ENCODE measurements around the gene PLEKHM2.
A peak's percentile ranks its signal among the peaks of the same experiment; 100 is the strongest.

The PLEKHM2 gene

DNA sequence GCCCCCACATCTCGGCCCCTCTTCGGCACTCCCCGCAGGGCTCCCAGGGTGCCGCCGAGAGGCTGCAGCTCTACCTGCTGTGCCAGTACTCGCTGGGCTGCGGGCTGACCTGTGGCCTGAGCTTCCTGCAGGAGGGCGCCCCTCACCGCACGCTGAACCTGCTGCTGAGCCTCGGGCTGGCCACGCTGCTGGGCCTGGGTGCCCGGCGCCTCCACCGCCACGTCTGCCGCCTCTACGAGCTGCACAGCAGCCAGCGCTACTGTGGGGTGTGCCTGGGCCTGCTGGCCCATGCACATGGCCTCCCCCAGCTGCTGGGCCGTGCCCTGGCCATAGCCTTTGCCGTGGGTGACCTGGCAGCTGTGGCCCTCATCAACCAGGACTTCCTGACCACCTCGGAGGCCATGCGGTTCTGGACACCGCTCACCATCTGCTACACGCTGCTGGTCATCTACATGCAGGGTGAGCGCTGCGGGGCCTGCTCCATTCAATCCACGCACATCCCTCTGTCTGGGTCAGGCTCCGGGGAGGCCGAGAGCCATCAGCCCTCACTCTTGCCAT is 60.1 kb downstream of the PLEKHM2 start:
- DNase-seq = no peak

DNA sequence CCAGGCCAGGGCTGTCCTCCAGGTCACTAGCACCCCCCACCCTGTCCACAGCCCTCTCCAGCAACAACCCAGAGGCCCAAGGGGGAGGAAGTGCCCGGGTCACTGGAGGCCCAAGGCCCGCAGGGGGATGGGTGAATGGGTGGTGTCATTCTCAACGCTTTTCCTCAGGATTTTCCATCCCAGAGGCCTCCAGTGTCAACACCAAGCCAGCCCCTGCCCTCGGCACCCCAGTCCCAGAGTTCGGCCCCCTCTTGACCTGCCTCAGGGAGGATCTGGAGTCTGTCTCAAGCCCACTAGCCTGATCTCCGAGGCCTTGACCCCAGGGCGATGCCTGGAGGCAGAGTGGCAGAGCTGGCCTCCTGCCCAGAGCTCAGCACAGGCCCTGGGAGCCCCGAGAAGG is 63.3 kb downstream of the PLEKHM2 start:
- no peak for DNase-seq

DNA sequence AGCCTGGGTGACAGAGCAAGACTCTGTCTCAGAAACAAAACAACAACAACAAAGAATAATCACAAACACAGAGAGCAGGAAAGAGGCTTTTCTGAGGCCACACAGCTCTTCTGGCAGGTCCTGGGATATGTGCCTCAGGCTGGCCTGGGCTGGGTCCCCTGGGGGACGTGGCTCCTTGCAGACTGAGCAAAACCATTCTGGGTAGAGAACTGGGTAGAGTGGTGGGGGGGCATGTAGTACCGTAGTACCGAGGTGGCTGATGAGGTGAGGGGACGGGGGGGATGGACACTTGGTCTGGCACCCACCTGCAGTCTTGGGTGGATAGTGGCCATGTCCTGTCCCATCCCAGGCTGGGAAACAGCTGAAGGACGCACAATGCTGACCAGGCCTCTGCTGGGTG is 64.1 kb downstream of the PLEKHM2 start:
- DNase-seq = no peak

DNA sequence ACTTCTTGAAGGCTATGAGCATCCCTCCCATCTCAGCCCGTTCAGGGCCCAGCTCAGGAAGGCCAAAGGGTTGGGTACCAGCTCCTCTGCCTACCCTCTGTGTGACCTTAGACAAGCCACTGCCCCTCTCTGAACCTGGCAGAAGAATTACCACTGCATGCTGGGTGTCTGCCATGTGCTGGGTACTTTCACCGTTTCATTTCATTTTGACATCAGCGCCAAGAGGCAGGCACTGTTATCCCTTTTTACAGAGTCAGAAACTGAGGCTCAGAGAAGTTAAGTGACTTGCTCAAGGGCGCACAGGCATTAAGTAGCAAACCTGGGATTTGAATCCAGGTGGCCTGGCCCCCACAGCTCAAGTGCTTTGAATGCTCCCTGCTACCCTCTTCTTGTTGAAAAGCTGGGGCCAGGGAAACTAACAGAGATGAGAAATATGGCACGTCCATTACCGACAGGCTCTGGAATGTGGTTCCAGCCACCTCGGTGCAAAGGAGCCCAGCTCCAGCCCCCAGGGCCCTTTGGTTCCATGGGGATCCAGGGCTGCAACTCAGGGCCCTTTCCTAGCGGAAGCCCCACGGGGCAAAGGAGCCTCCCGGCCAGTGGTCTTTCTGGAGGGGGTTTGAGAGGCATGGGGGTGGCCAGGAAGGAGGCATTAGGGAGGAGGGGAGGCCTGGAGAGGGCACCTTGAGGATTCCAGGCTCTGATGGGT is 64.7 kb downstream of the PLEKHM2 start:
- DNase-seq = no peak

DNA sequence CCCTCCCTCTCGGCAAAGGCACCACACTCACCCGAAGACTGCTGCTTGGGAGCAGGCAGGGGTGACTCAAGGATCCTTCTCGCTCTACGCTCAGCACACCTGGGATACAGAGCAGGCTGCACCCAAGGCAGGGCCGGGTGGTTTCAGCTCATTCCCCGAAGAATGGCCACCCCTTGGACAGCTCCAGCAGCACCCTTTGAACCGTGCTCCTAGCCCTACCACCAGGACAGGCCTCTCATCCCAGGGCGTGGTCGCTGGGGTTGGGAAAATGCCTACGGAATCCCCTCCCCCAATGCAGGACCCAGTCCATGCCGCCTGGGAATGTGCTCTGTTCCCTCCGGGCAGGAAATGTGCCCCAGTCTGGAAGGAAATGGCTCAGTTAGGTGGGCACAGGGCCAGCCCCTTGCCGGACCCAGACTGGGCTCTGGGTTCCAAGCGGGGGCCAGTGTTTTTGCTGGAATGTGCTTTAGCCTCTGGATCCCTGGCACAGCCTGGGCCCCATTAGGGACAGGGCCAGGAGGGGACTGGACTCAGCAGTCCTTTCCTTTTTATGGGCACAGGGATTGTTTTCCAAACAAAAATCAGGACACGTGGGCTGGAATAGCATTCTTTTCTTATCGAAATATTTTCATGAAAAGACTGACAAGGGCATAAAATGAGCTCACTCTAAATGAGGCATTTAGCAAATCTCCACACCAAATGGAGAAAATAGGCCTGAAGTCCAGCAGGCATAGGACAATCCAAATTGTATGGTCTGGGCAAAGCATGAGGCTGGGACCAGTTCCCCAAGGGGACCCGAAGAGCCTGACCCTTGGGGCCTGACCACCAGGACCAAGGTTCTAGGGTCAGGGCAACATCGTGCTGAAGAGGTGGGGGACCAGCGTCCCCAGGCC is 65.5 kb downstream of the PLEKHM2 start:
- DNase-seq = no peak

DNA sequence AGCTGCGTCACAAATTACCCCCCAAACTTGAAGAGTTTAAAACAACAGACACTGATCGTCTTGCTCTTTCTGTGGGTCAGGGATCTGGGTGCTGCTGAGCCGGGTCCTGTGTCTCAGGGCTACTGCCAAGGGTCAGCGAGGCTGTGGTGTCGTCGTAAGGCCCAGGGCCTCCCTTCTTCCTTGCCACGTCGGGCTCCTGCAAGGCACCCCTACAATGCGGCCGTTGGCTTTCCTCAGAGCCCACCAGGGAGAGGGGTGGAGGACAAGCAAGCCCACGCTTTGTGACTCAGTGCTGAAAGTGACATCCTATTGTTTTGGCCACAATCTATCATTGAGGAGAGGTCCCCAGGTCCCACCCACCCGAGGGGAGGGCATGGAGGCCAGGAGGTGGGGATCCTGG is 66.8 kb downstream of the PLEKHM2 start:
- DNase-seq = no peak

DNA sequence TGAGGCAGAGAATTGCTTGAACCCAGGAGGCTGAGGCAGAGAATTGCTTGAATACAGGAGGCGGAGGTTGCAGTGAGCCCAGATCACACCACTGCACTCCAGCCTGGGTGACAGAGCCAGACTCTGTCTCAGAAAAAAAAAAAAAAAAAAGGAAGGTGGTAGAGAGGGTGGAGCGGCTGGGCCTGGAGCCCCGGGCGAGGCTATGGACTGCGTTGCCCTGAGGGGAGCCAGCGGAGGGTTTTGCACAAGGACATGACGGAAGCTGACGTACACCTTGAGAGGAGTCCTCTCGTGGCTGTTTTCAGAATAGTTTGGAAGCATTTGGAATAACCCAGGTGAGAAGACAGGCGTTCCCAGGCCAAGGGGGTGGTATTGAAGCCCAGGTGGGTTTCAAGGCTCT is 67.6 kb downstream of the PLEKHM2 start:
- DNase-seq = no peak

DNA sequence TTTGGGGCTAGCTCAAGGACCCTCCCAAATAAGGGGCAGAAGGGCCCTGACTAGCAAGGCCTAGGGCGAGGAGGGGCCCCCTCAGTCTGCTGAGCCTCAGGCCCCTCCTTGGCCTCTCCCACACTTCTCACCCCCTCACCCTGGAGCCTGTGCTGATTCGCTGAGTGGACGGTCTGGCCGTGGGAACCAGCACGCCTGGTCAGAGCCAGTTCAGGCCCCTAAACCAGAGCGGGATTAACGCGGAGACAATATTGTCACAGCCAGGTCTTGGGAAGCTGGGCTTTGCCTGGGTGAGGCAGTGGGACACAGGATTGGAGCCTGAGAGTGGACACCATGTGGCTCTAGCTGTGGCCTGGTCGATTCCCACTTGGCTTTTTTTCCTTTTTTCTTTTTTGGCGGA is 69.7 kb downstream of the PLEKHM2 start:
- DNase-seq = no peak

DNA sequence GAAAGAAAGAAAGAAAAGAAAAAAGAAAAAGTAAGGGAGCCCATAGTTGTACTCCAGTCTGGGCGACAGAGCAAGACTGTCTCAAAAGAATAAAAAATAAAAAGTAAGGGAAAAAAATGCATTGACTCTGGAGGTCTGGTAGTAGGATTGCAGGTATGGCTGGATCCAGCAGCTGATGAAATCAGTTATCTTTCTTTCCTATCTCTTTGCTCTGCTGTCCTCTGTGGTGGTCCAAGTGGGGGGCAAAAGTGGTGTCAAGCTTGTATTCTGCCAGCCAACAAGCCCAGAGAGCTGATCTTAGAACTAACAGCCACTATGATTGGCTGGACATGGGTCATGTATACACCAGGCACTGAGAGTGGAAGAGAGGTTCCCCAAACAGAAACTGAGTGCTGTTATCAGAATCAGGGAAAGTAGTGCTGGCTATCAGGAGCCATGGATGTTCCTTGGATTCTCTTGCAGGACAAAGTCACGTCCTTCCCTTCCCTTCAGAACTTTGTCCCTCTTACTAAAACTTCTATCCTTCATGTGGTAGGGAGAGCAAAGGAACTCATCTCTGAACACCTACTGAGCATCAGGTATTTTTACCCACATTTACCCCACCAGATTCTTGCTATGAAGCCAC is 71.0 kb downstream of the PLEKHM2 start:
- no peak for DNase-seq

DNA sequence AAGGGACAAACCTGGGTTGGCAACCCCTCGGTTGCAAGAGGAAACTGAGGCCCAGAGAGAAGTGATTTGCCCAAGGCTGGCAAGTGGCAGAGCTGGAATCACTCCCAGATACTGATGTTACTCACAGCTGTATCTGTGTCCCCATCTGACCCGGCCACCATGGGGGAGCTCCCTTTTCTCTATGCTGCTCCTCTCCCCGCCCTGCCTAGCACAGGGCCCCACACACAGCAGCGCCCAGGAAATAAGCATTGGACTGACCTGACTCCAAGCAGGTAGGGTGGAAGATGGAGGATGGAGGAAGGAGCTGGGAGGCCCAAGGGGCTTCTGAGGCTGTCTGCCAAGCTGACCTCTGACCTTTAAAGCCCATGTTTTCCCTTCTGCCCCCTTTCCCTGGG is 71.5 kb downstream of the PLEKHM2 start:
- DNase-seq = no peak

DNA sequence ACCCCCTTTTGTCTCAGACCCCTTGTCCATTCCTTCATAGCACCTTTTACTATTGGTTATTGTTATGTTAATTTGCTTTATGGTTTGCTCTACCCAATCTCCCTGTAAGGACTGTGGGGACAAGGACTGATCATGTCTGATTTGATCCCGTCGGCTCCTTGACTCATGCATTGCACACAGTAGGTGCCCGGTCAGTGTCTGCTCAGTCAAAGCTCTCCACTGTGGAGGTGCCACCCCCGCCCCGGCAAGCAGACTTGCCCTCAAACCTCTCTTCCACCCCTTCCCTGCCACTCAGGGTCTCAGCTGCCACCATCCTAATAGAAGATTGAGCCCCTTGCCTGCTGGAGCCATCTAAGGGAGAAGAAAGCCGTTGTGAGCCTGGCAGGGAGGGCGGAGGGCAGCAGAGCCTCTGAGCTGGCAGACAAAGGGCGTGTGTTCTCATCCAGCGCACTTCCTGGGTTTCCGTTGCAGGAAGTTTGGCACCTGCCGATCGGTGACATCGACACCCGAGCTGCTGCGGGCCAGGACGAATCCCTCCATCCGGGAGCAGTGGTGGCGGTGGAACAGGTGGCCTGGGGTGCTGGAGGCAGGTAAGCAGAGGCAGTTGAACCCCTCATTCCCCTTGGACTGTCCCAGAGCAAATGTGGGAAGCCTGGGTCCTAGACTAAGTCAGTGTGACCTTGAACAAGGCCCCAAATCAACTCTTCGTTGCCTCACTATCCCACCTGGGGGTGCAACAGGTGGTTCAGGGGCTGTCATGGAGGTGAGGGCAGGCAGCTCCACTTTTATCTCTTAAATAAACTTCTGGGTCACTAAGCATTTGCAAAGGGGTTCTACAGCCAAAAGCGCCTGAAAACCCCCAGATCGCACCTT is 72.3 kb downstream of the PLEKHM2 start:
- no peak for DNase-seq

DNA sequence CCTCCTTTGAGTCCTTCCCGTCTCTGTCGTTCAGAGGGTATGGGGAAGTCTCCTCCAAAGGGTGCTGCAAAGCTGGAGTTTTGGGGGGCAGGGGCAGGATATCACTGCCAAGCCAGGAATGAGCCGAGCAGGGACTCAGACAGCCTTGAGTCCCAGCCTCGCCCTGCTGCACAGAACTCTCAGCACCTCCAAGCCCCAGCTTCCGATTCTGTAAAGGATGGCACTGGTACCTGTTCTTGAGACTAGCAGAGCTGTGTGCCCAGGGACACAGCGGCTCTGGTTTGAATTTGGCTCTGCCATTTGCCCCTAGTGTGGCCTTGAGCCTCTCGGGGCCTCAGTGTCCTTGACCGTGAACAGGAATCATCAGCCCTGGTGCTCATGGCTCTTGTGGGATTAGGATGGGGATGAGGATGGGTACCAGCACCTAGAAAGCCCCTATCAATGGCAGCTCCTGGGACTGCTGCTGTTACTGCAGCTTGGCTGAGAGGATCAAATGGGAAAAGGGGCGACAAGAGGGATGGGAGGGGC is 73.0 kb downstream of the PLEKHM2 start:
- no peak for DNase-seq

DNA sequence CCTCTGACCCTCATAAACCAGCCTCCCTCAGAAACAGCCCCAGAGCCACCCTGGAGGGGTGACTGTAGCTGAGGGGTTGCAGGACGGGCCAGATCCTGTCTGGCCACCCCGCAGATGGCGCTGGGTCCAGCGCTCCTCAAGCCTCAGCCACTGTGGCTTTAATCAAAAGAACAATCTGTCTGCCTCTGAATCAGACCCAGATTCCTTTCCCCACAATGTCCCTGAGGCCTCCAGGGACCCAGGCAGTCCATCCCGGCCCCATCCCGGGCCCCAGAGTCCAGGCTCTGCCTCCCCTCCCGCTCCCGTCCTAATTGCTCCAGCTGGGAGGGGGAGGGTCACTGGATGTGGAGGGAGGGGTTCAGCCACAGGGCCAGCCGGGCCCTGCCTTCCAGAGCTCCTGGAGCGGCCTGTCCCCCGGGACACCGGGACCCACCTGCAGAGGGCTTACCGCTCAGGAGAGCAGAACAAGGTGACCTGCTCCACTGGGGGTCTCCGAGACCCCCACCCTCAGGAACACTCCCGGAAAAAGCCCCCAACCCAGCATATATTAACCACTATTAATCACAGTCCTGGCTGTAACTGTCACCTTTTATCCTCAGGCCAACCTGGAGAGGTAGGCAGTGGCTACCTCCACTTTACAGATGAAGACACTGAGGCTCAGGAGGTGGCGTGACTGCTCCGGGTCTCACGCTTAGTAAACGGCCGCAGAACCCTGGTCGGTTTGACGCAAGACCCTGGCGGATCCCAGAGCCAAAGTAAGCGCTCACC is 73.6 kb downstream of the PLEKHM2 start:
- no peak for DNase-seq

DNA sequence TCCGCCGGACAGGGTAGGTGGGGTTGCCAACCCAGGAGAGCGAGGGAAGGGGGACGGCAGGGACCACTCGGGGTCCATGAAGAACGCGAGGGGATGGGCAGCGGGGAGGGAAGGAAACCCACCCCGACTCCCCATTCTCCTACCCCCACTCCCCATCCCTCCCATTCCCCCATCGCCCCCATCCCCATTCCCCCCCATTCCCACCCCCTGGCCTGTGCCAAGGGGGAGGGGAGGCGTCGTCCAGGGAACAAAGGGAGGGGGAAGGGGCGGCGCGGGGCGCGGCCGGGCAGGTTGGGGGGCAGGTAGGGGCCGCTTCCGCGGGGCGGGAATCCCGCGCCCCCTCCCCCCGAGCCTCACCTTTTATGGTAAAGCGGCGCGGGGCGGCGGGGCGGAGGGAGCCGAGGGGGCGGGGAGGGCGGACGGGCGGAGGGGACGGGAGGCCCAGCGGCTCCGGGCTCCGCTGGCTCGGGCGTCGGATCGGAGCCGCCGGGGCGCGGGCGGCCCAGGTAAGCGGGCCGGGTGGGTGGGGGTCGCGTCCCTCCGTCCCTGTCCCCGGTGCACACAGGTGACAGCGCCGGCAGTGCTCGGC is 74.3 kb downstream of the PLEKHM2 start, which contains the start of gene FBLIM1:
TSS of gene FBLIM1 (plus strand) at position 453 of the 589 bp plus-strand sequence. CDS start 6,189 bp downstream, outside the sequence.
- DNase-seq = no peak

DNA sequence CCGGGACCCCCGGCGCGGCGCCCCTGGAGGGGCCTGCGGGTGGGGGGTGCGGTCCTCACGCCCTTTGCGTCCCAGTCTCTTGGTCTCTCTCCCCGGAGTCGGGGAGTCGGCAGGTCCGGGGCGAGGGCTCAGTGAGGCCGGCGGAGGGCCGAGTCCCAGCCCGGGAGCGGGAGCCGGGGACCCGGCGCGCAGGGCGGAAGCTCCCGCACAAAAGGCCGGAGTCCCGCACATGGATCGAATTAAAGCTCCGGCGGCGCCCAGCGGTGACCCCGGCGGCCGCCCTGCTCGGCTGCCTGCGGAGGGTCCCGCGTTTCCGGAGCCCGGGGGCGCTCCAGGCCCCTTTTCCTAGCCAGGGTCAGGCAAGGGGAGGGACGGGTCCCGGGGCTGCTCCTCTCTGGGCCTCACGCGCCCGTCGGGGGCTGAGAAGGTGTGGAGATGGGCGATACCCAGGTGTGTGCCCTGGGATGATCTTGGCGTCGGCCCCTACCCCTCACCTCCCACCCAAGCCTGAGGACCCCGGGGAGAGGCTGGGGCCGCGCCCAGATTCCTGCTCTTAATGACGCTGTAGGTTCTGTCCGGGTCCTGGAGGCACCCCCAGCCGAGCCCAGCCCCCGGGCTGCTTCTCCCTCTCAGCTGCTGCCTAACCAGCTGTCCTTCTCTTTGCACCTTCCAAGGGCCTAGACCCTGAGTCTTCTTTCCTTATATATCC is 75.0 kb downstream of the PLEKHM2 start:
- no peak for DNase-seq

DNA sequence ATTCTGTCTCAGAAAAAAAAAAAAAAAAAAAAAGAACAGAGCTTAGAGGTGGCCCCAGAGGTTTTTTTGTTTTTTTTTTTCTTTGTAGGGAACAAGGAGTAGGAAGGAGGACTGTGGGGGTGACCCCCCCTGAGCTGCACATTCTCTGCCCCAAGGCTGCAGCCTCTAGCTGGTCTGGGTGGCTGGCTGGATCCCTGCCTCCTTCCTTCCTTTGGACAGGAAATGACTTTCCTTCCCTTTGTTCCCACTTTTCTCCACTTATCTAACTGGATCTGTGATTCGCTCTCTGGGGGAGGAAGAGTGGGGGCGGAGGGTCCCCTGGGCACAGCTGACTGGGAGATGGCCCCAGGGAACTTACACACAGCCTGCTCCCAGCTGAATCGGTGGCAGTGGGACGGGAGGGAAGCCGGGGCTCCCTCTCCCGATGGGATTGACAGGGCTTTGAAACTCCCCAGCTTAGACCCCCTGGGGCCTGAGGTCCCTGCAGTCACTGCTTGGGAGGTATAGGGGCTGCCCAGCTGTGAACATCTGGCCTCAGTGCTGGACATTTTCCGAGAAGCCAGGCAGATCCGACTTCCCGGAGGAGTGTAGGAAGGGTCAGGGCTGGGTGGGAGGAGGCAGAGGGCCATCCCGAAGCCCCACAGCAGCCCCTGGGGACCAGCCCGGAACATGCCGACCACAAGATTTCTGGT is 76.5 kb downstream of the PLEKHM2 start:
- DNase-seq = no peak

DNA sequence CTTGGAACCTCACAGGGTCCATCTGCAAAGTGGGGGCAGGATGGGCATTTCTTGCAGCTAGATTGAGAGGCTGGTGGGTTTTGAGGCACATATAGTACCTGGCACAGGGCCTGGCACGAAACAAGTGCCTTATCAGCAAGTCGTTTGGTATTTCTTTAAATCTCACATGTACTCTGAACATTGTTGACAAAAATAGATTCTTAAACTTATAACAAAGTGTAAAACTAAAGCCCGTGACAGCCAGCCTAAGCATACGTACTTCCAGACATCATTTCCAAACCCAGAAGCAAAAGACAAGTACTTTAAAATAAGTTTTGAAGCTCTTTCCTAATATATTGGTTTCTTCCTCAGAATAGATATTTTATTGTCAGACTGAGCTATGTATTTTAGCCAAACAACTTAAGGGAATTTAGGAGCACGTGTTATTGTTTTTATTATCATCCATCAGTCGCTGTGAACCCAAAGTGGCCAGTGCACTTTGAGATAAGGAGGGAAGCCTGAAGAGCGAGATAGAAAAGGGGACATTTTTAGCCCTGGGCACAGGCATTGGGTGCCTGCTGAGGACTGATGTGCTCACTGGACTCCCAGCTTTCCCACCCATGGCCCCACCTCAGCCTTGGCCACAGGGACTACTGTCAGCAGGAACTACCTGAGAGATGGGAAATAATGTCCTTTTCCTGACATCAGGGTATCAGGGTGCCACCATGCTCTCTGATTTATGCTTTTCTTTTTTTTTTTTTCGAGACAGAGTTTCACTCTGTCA is 77.4 kb downstream of the PLEKHM2 start:
- peak; percentile 74 for DNase-seq

DNA sequence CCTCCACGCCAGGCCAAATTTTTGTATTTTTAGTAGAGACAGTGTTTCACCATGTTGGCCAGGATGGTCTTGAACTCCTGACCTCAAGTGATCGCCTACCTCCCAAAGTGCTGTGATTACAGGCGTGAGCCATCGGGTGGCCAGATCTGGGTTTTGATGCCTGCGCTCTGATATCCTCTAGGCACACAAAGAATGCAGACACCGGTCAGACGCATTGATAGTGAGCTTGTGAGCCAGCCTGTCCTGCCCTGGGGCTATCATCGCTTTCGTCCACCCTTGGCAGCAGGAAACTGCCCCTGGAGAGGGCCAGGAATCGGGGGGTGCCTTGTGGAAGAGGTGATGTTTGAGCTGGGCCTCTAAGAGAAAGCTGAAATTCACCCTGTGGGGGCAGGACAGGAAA is 78.4 kb downstream of the PLEKHM2 start:
- DNase-seq = no peak

DNA sequence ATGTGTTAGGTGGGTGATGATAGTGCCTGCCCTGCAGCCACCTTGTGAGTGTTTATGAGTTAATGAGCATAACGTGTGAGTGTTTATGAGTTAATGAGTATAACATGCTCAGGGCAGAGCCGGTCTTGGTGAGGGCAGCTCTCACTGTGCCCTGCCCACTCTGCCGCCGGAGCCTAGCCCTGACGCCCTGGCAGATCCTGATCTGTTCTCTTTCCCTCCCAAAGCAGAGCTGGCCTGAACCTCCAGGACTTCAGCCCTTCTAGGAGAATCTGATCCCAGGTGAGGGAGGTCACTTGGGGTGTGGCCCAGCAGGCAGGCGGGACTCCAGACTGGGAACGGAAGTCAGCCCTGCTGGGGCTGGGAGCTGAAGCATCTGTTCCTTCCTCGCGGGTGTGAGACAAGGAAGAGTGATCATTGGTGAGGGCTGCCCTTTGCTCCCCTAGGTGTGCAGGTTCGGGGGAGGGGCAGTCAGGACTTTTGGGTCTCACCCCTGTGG is 80.2 kb downstream of the PLEKHM2 start:
- no peak for DNase-seq
